ENCODE results near the gene IL1B. TPM values are rescaled to one million over a fixed set of nuclear protein-coding genes. Genes with fewer than 3 reads are reported as not detected.

The IL1B gene
- total RNA-seq, 1 donor, result 0.36 TPM

GRCh38 chr2:112782234-112782799 is 54.3 kb downstream of the IL1B start:
- H3K27ac ChIP-seq (ENCODE audit: low read depth, low read length), result no peak overlapping the region
- no peaks in the 10 kb centered on the region for H3K27me3 ChIP-seq (ENCODE audit: insufficient read depth, low read length)
- TF ChIP-seq, protein P1, sequence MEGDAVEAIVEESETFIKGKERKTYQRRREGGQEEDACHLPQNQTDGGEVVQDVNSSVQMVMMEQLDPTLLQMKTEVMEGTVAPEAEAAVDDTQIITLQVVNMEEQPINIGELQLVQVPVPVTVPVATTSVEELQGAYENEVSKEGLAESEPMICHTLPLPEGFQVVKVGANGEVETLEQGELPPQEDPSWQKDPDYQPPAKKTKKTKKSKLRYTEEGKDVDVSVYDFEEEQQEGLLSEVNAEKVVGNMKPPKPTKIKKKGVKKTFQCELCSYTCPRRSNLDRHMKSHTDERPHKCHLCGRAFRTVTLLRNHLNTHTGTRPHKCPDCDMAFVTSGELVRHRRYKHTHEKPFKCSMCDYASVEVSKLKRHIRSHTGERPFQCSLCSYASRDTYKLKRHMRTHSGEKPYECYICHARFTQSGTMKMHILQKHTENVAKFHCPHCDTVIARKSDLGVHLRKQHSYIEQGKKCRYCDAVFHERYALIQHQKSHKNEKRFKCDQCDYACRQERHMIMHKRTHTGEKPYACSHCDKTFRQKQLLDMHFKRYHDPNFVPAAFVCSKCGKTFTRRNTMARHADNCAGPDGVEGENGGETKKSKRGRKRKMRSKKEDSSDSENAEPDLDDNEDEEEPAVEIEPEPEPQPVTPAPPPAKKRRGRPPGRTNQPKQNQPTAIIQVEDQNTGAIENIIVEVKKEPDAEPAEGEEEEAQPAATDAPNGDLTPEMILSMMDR (IDR thresholded peaks at IDR 0.05; ENCODE audit: extremely low read depth, low read depth, low read length), result no peak
- no peak overlapping the region for H3K4me3 ChIP-seq (ENCODE audit: insufficient read depth, low read length)
- H3K4me1 ChIP-seq (ENCODE audit: insufficient read depth, low read length), result peaks cover 10% of the 10 kb centered on the region
- no peaks in the 10 kb centered on the region for H3K9me3 ChIP-seq (ENCODE audit: low read depth, low read length)
- H2AFZ ChIP-seq (ENCODE audit: low read length), result no peak overlapping the region
- no peak overlapping the region for H3K4me2 ChIP-seq (ENCODE audit: insufficient read depth, low read length)
- no peaks in the 10 kb centered on the region for H4K20me1 ChIP-seq (ENCODE audit: insufficient read depth, low read length)
- DNase-seq (ENCODE audit: insufficient read length, low spot score, missing footprints), result no peak
- H3K36me3 ChIP-seq (ENCODE audit: insufficient read depth, low read length), result no peaks in the 10 kb centered on the region
- no peaks in the 10 kb centered on the region for H3K79me2 ChIP-seq (ENCODE audit: insufficient read depth, low read length)

Other genes starting within 250 kb of the IL1B start
- gene SLC20A1, start 190.8 kb downstream of the IL1B start, total RNA-seq, result 96.3 and 131 TPM in 2 replicates
- not detected in 2 replicates for gene NT5DC4, start 115.8 kb downstream of the IL1B start, total RNA-seq
- gene CKAP2L, start 72.2 kb downstream of the IL1B start, total RNA-seq, result 1.1 and 1.5 TPM in 2 replicates
- not detected in 2 replicates for gene IL1A, start 52.3 kb downstream of the IL1B start, total RNA-seq
- gene IL37, start 74.4 kb upstream of the IL1B start, total RNA-seq, result not detected in 2 replicates
- not detected in 2 replicates for gene IL36G, start 141.2 kb upstream of the IL1B start, total RNA-seq
- not detected in 2 replicates for gene IL36A, start 168.7 kb upstream of the IL1B start, total RNA-seq
- gene IL36B, start 216.1 kb upstream of the IL1B start, total RNA-seq, result not detected in 2 replicates
- gene IL36RN, start 222.4 kb upstream of the IL1B start, total RNA-seq, result not detected in 2 replicates
- not detected in 2 replicates for gene IL1F10, start 231.2 kb upstream of the IL1B start, total RNA-seq